Measurements from ENCODE around the gene SETMAR.

SETMAR gene

GRCh38 chr3:4320096-4320911, 17.1 kb downstream of the SETMAR start:
- TF ChIP-seq CTCF (IDR thresholded peaks at IDR 0.05), result no peak

- no peak for TF ChIP-seq CTCF (IDR thresholded peaks at IDR 0.05)
These were observed 18.6 kb downstream of the SETMAR start for GRCh38 chr3:4321732-4322131.

GRCh38 chr3:4322635-4323034, 19.5 kb downstream of the SETMAR start:
- TF ChIP-seq CTCF (IDR thresholded peaks at IDR 0.05), result no peak

GRCh38 chr3:4323246-4324027, 20.3 kb downstream of the SETMAR start:
- TF ChIP-seq CTCF (IDR thresholded peaks at IDR 0.05), result no peak

GRCh38 chr3:4326868-4327267, 23.7 kb downstream of the SETMAR start:
- TF ChIP-seq CTCF (IDR thresholded peaks at IDR 0.05), result no peak

GRCh38 chr3:4332111-4332510, 28.9 kb downstream of the SETMAR start:
- no peak for TF ChIP-seq CTCF (IDR thresholded peaks at IDR 0.05)

- no peak for TF ChIP-seq CTCF (IDR thresholded peaks at IDR 0.05)
These were observed 29.4 kb downstream of the SETMAR start for GRCh38 chr3:4332574-4332973.
